DOHH2 (cell line): ENCODE results near the gene AFAP1.

Source experiments
- H3F3A ChIP-seq: fragments of 200-600 bp; sonication (generic), shearing (Covaris generic); 2 replicates; pipeline ENCODE4 v1.6.0; 2016; ENCODE audit warnings: antibody characterized with exemption, mild to moderate bottlenecking; ENCODE audit not compliant: control insufficient read depth, insufficient read depth
- H3K27ac ChIP-seq: fragments of 200-600 bp; sonication (generic); 2 replicates; pipeline ENCODE4 v1.5.1; 2014; ENCODE audit warnings: low read depth, mild to moderate bottlenecking, low read length, moderate library complexity
- H3K27me3 ChIP-seq: fragments of 200-600 bp; sonication (generic); 2 replicates; pipeline ENCODE4 v1.6.1; 2014; ENCODE audit warnings: mild to moderate bottlenecking, low read length, mixed read lengths; ENCODE audit not compliant: control insufficient read depth
- H3K36me3 ChIP-seq: fragments of 200-600 bp; sonication (generic); 2 replicates; pipeline ENCODE4 v1.6.1; 2014; ENCODE audit warnings: mild to moderate bottlenecking, low read length, moderate library complexity, mixed read lengths; ENCODE audit not compliant: control insufficient read depth
- H3K4me1 ChIP-seq: fragments of 200-600 bp; sonication (generic); 2 replicates; pipeline ENCODE4 v1.6.1; 2014; ENCODE audit warnings: mild to moderate bottlenecking, low read length, mixed read lengths; ENCODE audit not compliant: control insufficient read depth
- H3K4me2 ChIP-seq: fragments of 200-600 bp; sonication (generic); 2 replicates; pipeline ENCODE4 v1.6.0; 2014; ENCODE audit warnings: mild to moderate bottlenecking, low read length, moderate library complexity
- H3K4me3 ChIP-seq: fragments of 200-600 bp; sonication (generic); 2 replicates; pipeline ENCODE4 v1.5.1; 2014; ENCODE audit warnings: mild to moderate bottlenecking, low read length, mixed read lengths
- H3K79me2 ChIP-seq: fragments of 200-600 bp; sonication (generic); 2 replicates; pipeline ENCODE4 v1.6.1; 2014; ENCODE audit warnings: mild to moderate bottlenecking, low read length, mixed read lengths; ENCODE audit not compliant: control insufficient read depth
- H3K9me2 ChIP-seq: fragments of 200-600 bp; sonication (generic); replicated peaks from 2 replicates; pipeline ENCODE4 v1.6.1; 2014; ENCODE audit warnings: mild to moderate bottlenecking, low read length, mixed read lengths; ENCODE audit not compliant: control insufficient read depth
- H3K9me3 ChIP-seq: fragments of 200-600 bp; sonication (generic); 2 replicates; pipeline ENCODE4 v1.6.1; 2014; ENCODE audit warnings: antibody characterized with exemption, low read length, mixed read lengths; ENCODE audit not compliant: control insufficient read depth, insufficient read depth
- H4K20me1 ChIP-seq: fragments of 200-600 bp; sonication (generic); 2 replicates; pipeline ENCODE4 v1.6.0; 2014; ENCODE audit warnings: low read depth, mild to moderate bottlenecking, antibody characterized with exemption, low read length, moderate library complexity; ENCODE audit not compliant: control insufficient read depth, insufficient read depth
- EZH2phosphoT487 ChIP-seq: fragments of 200-600 bp; sonication (generic); IDR thresholded peaks from 2 replicates; pipeline ENCODE4 v1.6.1; 2017; ENCODE audit warnings: borderline replicate concordance, mild to moderate bottlenecking, antibody characterized with exemption, low read length, moderate library complexity, mixed read lengths
- TF ChIP-seq, protein P1 (sequence below): fragments of 200-600 bp; sonication (generic); IDR thresholded peaks from one replicate; pipeline ENCODE4 v1.5.1; 2014; ENCODE audit warnings: antibody characterized with exemption, mild to moderate bottlenecking, low read depth, low read length; ENCODE audit not compliant: poor library complexity, severe bottlenecking

AFAP1 gene

DNA sequence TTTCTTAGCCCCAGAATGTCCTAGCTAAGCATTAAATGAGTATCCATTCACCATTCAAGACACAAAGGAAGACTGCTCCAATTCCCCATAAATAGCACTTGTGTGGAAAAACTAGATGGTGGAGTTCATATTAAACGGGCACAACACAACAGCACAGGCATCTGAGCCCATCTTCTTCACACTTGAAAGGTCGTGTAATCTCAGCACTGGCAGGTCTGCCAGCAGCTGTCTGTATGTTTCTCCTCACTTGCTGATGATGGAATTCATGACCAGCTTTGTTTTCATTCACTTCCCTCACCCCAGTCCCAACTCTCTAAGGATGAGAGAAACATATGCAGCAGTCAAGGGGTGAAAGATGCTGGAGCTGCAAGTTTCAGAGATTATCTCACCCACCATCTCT, 148.7 kb downstream of the AFAP1 start:
- H3K27ac ChIP-seq: no peak overlapping the region
- H3K4me1 ChIP-seq: peaks cover 50% of the 10 kb centered on the region
- H3K36me3 ChIP-seq: no peaks in the 10 kb centered on the region

DNA sequence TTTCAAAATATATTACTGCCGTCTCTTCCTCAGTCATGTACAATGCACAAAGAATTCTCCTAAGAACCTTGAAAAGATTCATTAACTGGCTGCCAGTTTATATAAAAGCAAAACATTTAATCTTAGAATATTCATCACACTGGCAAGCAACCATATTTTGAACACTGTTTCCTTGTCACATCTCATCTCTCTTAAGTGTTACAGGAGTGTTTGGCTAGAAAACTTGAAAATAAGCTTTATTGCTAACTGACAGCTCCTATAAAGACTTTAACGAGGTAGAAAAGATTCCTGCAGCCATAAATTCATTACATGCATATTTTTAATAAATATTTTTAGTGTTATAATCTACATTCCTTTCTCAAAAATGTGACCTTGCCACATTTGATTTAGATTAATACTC, 149.6 kb downstream of the AFAP1 start:
- H3K79me2 ChIP-seq: no peaks in the 10 kb centered on the region
- no peak for TF ChIP-seq EZH2phosphoT487
- TF ChIP-seq, protein P1, sequence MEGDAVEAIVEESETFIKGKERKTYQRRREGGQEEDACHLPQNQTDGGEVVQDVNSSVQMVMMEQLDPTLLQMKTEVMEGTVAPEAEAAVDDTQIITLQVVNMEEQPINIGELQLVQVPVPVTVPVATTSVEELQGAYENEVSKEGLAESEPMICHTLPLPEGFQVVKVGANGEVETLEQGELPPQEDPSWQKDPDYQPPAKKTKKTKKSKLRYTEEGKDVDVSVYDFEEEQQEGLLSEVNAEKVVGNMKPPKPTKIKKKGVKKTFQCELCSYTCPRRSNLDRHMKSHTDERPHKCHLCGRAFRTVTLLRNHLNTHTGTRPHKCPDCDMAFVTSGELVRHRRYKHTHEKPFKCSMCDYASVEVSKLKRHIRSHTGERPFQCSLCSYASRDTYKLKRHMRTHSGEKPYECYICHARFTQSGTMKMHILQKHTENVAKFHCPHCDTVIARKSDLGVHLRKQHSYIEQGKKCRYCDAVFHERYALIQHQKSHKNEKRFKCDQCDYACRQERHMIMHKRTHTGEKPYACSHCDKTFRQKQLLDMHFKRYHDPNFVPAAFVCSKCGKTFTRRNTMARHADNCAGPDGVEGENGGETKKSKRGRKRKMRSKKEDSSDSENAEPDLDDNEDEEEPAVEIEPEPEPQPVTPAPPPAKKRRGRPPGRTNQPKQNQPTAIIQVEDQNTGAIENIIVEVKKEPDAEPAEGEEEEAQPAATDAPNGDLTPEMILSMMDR: no peak
- H4K20me1 ChIP-seq: no peaks in the 10 kb centered on the region
- H3K27ac ChIP-seq: no peak overlapping the region
- H3K27me3 ChIP-seq: no peaks in the 10 kb centered on the region
- peaks cover 50% of the 10 kb centered on the region for H3K4me1 ChIP-seq
- H3K4me3 ChIP-seq: no peak overlapping the region
- H3K4me2 ChIP-seq: no peak overlapping the region
- H3F3A ChIP-seq: peaks cover 21% of the 10 kb centered on the region
- H3K9me2 ChIP-seq: no peaks in the 10 kb centered on the region
- no peaks in the 10 kb centered on the region for H3K9me3 ChIP-seq
- no peaks in the 10 kb centered on the region for H3K36me3 ChIP-seq

More for the DNA sequence above, 148.7 kb downstream of the AFAP1 start:
- H3K4me2 ChIP-seq: peak overlapping the region; percentile 81
- TF ChIP-seq EZH2phosphoT487: no peak
- TF ChIP-seq, protein P1: no peak
- no peaks in the 10 kb centered on the region for H3K9me3 ChIP-seq
- peaks cover 21% of the 10 kb centered on the region for H3F3A ChIP-seq
- no peaks in the 10 kb centered on the region for H4K20me1 ChIP-seq
- no peaks in the 10 kb centered on the region for H3K27me3 ChIP-seq
- H3K9me2 ChIP-seq: no peaks in the 10 kb centered on the region
- H3K4me3 ChIP-seq: no peak overlapping the region
- H3K79me2 ChIP-seq: no peaks in the 10 kb centered on the region

GRCh38 chr4:7788694-7789425, 150.8 kb downstream of the AFAP1 start:
- no peak for TF ChIP-seq EZH2phosphoT487
- Histone ChIP-seq H3K4me2 (no peak overlapping the region), H3K4me1 (peaks cover 39% of the 10 kb centered on the region), H3K27me3 (no peaks in the 10 kb centered on the region), H4K20me1 (no peaks in the 10 kb centered on the region), H3K4me3 (no peak overlapping the region), H3K9me3 (no peaks in the 10 kb centered on the region), H3K27ac (no peak overlapping the region), H3K36me3 (no peaks in the 10 kb centered on the region), H3K79me2 (no peaks in the 10 kb centered on the region), H3F3A (peaks cover 17% of the 10 kb centered on the region), H3K9me2 (no peaks in the 10 kb centered on the region)

DNA sequence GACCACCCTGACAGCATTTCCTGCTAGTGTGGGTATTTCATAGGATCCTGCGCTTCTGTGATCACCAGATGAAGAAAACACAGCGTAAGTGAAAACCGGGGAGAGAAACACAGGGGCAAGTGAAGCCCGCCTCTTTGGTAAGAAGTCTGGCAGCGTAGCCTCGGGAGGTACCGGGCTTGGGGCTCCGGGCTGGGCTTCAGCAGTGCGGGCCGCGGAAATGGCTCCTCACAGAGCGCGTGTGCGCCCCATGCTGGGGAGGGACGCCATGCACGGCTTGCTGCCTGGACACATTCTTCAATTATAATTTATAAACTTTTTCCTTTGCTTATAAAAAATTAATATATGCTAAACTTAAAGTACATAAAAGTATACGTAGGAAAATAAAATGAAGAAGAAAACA, 151.5 kb downstream of the AFAP1 start:
- Histone ChIP-seq H3F3A (peaks cover 14% of the 10 kb centered on the region), H3K27me3 (no peaks in the 10 kb centered on the region), H3K27ac (no peak overlapping the region), H3K9me2 (no peaks in the 10 kb centered on the region), H3K36me3 (no peaks in the 10 kb centered on the region), H3K79me2 (no peaks in the 10 kb centered on the region), H3K4me3 (no peak overlapping the region), H3K4me1 (peaks cover 39% of the 10 kb centered on the region), H4K20me1 (no peaks in the 10 kb centered on the region), H3K9me3 (no peaks in the 10 kb centered on the region), H3K4me2 (no peak overlapping the region)
- TF ChIP-seq, protein P1: no peak
- no peak for TF ChIP-seq EZH2phosphoT487
